Skeletal muscle satellite cell (primary cell): ENCODE results near the gene TMEM120B.
"Not testable (repeated sequence)": the region's sequence is repeated elsewhere in the genome, so short reads cannot be mapped to it uniquely, and the experiment has no call there.

ENCODE experiments used
- H3K27me3 ChIP-seq: 2 replicates; pipeline ENCODE4 v1.7.0; 2013; ENCODE audit warnings: low read length; ENCODE audit not compliant: control insufficient read depth, insufficient read depth
- H3K36me3 ChIP-seq: 2 replicates; pipeline ENCODE4 v1.7.0; 2013; ENCODE audit warnings: mild to moderate bottlenecking, control low read depth, low read length; ENCODE audit not compliant: insufficient read depth
- H3K4me1 ChIP-seq: 2 replicates; pipeline ENCODE4 v1.7.0; 2013; ENCODE audit warnings: low read length; ENCODE audit not compliant: control insufficient read depth, insufficient read depth
- H3K4me2 ChIP-seq: 2 replicates; pipeline ENCODE4 v1.7.0; 2013; ENCODE audit warnings: mild to moderate bottlenecking, low read length
- H3K4me3 ChIP-seq: 2 replicates; pipeline ENCODE4 v1.7.0; 2013; ENCODE audit warnings: low read length
- H3K9ac ChIP-seq: 2 replicates; pipeline ENCODE4 v1.7.0; 2013; ENCODE audit warnings: mild to moderate bottlenecking, low read depth, low read length, moderate library complexity
- H3K9me3 ChIP-seq: replicated peaks from 2 replicates; pipeline ENCODE4 v1.7.0; 2013; ENCODE audit warnings: mild to moderate bottlenecking, control low read depth, low read length

TMEM120B gene

GRCh38 chr12:121723200-121723599 lies 10.6 kb downstream of the TMEM120B start:
- no peak overlapping the region for H3K4me3 ChIP-seq
- H3K4me1 ChIP-seq, result peaks cover 26% of the 10 kb centered on the region

GRCh38 chr12:121724925-121725324 lies 12.4 kb downstream of the TMEM120B start:
- no peaks in the 10 kb centered on the region for H3K36me3 ChIP-seq
- no peaks in the 10 kb centered on the region for H3K9me3 ChIP-seq
- no peak overlapping the region for H3K4me2 ChIP-seq
- peaks cover 15% of the 10 kb centered on the region for H3K4me1 ChIP-seq
- H3K4me3 ChIP-seq, result no peak overlapping the region
- H3K9ac ChIP-seq, result no peak overlapping the region
- H3K27me3 ChIP-seq, result no peaks in the 10 kb centered on the region

More at GRCh38 chr12:121723200-121723599, 10.6 kb downstream of the TMEM120B start:
- H3K27me3 ChIP-seq, result no peaks in the 10 kb centered on the region
- no peak overlapping the region for H3K9ac ChIP-seq
- H3K36me3 ChIP-seq, result no peaks in the 10 kb centered on the region
- H3K4me2 ChIP-seq, result no peak overlapping the region
- H3K9me3 ChIP-seq, result no peaks in the 10 kb centered on the region

- Histone ChIP-seq H3K4me3 (no peak overlapping the region), H3K9ac (no peak overlapping the region), H3K9me3 (no peaks in the 10 kb centered on the region), H3K4me2 (no peak overlapping the region), H3K27me3 (no peaks in the 10 kb centered on the region), H3K4me1 (peaks cover 10% of the 10 kb centered on the region), H3K36me3 (no peaks in the 10 kb centered on the region)
These were observed 12.9 kb downstream of the TMEM120B start for GRCh38 chr12:121725423-121725822.

GRCh38 chr12:121729021-121729420 lies 16.5 kb downstream of the TMEM120B start:
- Histone ChIP-seq H3K4me3 (no peak overlapping the region), H3K9ac (no peak overlapping the region), H3K36me3 (no peaks in the 10 kb centered on the region), H3K4me2 (no peak overlapping the region), H3K9me3 (no peaks in the 10 kb centered on the region), H3K4me1 (peaks cover 4% of the 10 kb centered on the region), H3K27me3 (no peaks in the 10 kb centered on the region)

- no peak overlapping the region for H3K9ac ChIP-seq
- H3K4me2 ChIP-seq, result no peak overlapping the region
- H3K4me3 ChIP-seq, result no peak overlapping the region
- H3K27me3 ChIP-seq, result no peaks in the 10 kb centered on the region
- no peaks in the 10 kb centered on the region for H3K4me1 ChIP-seq
- no peaks in the 10 kb centered on the region for H3K9me3 ChIP-seq
- H3K36me3 ChIP-seq, result no peaks in the 10 kb centered on the region
These were observed 18.9 kb downstream of the TMEM120B start for GRCh38 chr12:121731473-121731872.

- Histone ChIP-seq H3K36me3 (no peaks in the 10 kb centered on the region), H3K27me3 (no peaks in the 10 kb centered on the region), H3K4me1 (no peaks in the 10 kb centered on the region), H3K4me2 (no peak overlapping the region), H3K9me3 (no peaks in the 10 kb centered on the region), H3K4me3 (no peak overlapping the region), H3K9ac (no peak overlapping the region)
These were observed 21.3 kb downstream of the TMEM120B start for GRCh38 chr12:121733849-121734248.

GRCh38 chr12:121738340-121738858 lies 25.8 kb downstream of the TMEM120B start:
- no peaks in the 10 kb centered on the region for H3K27me3 ChIP-seq
- no peak overlapping the region for H3K4me3 ChIP-seq
- H3K4me2 ChIP-seq, result no peak overlapping the region
- no peaks in the 10 kb centered on the region for H3K36me3 ChIP-seq
- H3K9me3 ChIP-seq, result no peaks in the 10 kb centered on the region
- H3K4me1 ChIP-seq, result peaks cover 4% of the 10 kb centered on the region
- no peak overlapping the region for H3K9ac ChIP-seq

GRCh38 chr12:121740847-121741246 lies 28.3 kb downstream of the TMEM120B start:
- peaks cover 5% of the 10 kb centered on the region for H3K36me3 ChIP-seq
- no peak overlapping the region for H3K4me2 ChIP-seq
- H3K4me3 ChIP-seq, result no peak overlapping the region
- no peak overlapping the region for H3K9ac ChIP-seq
- H3K27me3 ChIP-seq, result no peaks in the 10 kb centered on the region
- H3K4me1 ChIP-seq, result peaks cover 4% of the 10 kb centered on the region
- no peaks in the 10 kb centered on the region for H3K9me3 ChIP-seq

GRCh38 chr12:121741743-121742142 lies 29.2 kb downstream of the TMEM120B start:
- Histone ChIP-seq H3K36me3 (peaks cover 5% of the 10 kb centered on the region), H3K27me3 (no peaks in the 10 kb centered on the region), H3K9ac (no peak overlapping the region), H3K4me1 (peaks cover 4% of the 10 kb centered on the region), H3K9me3 (no peaks in the 10 kb centered on the region), H3K4me2 (no peak overlapping the region), H3K4me3 (no peak overlapping the region)

GRCh38 chr12:121745545-121745944 lies 33.0 kb downstream of the TMEM120B start:
- H3K4me2 ChIP-seq, H3K27me3 ChIP-seq, H3K4me3 ChIP-seq, H3K9me3 ChIP-seq, H3K9ac ChIP-seq: not testable (repeated sequence)
- peaks cover 12% of the 10 kb centered on the region for H3K4me1 ChIP-seq
- H3K36me3 ChIP-seq, result peaks cover 13% of the 10 kb centered on the region

GRCh38 chr12:121748218-121748570 lies 35.6 kb downstream of the TMEM120B start:
- no peak overlapping the region for H3K4me2 ChIP-seq
- no peaks in the 10 kb centered on the region for H3K9me3 ChIP-seq
- H3K36me3 ChIP-seq, result peaks cover 20% of the 10 kb centered on the region

GRCh38 chr12:121748571-121749265 lies 36.2 kb downstream of the TMEM120B start:
- Histone ChIP-seq H3K9me3 (no peaks in the 10 kb centered on the region), H3K4me2 (no peak overlapping the region), H3K4me3 (no peak overlapping the region), H3K9ac (no peak overlapping the region), H3K36me3 (peaks cover 20% of the 10 kb centered on the region), H3K4me1 (peaks cover 8% of the 10 kb centered on the region), H3K27me3 (no peaks in the 10 kb centered on the region)

More at GRCh38 chr12:121748218-121748570, 35.6 kb downstream of the TMEM120B start:
- H3K9ac ChIP-seq, result no peak overlapping the region
- H3K4me3 ChIP-seq, result no peak overlapping the region
- H3K27me3 ChIP-seq, result no peaks in the 10 kb centered on the region
- H3K4me1 ChIP-seq, result peaks cover 8% of the 10 kb centered on the region
